GM12878 (cell line): Measurements from ENCODE around the gene ARMC10. TPM values are rescaled to one million over a fixed set of nuclear protein-coding genes. Genes with fewer than 3 reads are reported as not detected.

Experiments
- ATAC-seq: fragments of 200-7000 bp; cut with Tn5 transposase; 3 replicates; pipeline ENCODE4 v1.9.1; 2020; ENCODE audit warnings: mild to moderate bottlenecking, moderate library complexity
- BruUV-seq: library from RNA; stranded (reverse); fragments of 400-500 nt; replicated peaks from 2 replicates; lab custom pipeline; 2021; lab: Mats Ljungman, UMichigan
- CTCF ChIA-PET: fragments of 300-600 bp; sonication (Branson Sonifier 250); formaldehyde crosslinking; extraction: SDS; loops from one replicate; lab custom pipeline; 2021; ENCODE audit warnings: inconsistent platforms; lab: Yijun Ruan, JAX
- POLR2A ChIA-PET: fragments of 350-600 bp; formaldehyde crosslinking; extraction: SDS; loops from one replicate; lab custom pipeline; 2021; ENCODE audit warnings: inconsistent platforms; lab: Charles Lee
- RAD21 ChIA-PET: fragments of 300-600 bp; sonication (Branson Sonifier 250); formaldehyde crosslinking; loops from one replicate; lab custom pipeline; 2023; ENCODE audit warnings: antibody characterized with exemption; ENCODE audit not compliant: unreplicated experiment; lab: Charles Lee
- SMC1A ChIA-PET: fragments of 300-600 bp; sonication (Branson Sonifier 250); formaldehyde crosslinking; loops from one replicate; lab custom pipeline; 2023; ENCODE audit not compliant: unreplicated experiment, uncharacterized antibody; lab: Charles Lee
- DNase-seq: peaks from one replicate; pipeline ENCODE4 v3.0.0-alpha.2; 2011; ENCODE audit warnings: low read depth, low spot score
- FAIRE-seq: peaks from 3 replicates; lab custom pipeline; 2011; peaks lifted over from hg19 to GRCh38; lab: Jason Lieb, UNC
- H2AFZ ChIP-seq: 2 replicates; pipeline ENCODE4 v1.6.0; 2011; ENCODE audit warnings: low read depth, low read length, control low read depth; ENCODE audit not compliant: control insufficient read depth
- H3K27ac ChIP-seq: 2 replicates; pipeline ENCODE4 v1.5.1; 2011; ENCODE audit warnings: control low read depth; ENCODE audit not compliant: control insufficient read depth, insufficient read depth
- H3K27me3 ChIP-seq, 2 experiments: replicated peaks in 1 of 2; 2 replicates each; pipeline versions ENCODE4 v1.6.0 to v1.6.1; 2011; ENCODE audit warnings: low read length in 1 of 2; ENCODE audit not compliant: control insufficient read depth in 2 of 2, insufficient read depth in 2 of 2
- H3K36me3 ChIP-seq, 2 experiments: 2 replicates each; pipeline ENCODE4 v1.5.1; 2011; ENCODE audit warnings: low read length in 1 of 2; ENCODE audit not compliant: control insufficient read depth in 2 of 2, insufficient read depth in 2 of 2
- H3K4me1 ChIP-seq: 2 replicates; pipeline ENCODE4 v1.6.1; 2011; ENCODE audit warnings: mild to moderate bottlenecking, low read length, moderate library complexity, mixed read lengths; ENCODE audit not compliant: control insufficient read depth, insufficient read depth
- H3K4me2 ChIP-seq: 2 replicates; pipeline ENCODE4 v1.6.0; 2011; ENCODE audit warnings: control low read depth; ENCODE audit not compliant: control insufficient read depth, insufficient read depth
- H3K4me3 ChIP-seq: fragments of 200-600 bp; sonication (generic); 2 replicates; pipeline ENCODE4 v1.5.1; 2016
- H3K79me2 ChIP-seq: 2 replicates; pipeline ENCODE4 v1.6.0; 2011; ENCODE audit warnings: low read length; ENCODE audit not compliant: control insufficient read depth, insufficient read depth
- H3K9ac ChIP-seq: 2 replicates; pipeline ENCODE4 v1.8.0; 2011; ENCODE audit warnings: low read length, control low read depth, mixed read lengths; ENCODE audit not compliant: control insufficient read depth, insufficient read depth
- H3K9me3 ChIP-seq: replicated peaks from 3 replicates; pipeline ENCODE4 v1.5.1; 2011; ENCODE audit warnings: mild to moderate bottlenecking, low read length; ENCODE audit not compliant: control insufficient read depth, insufficient read depth
- H4K20me1 ChIP-seq: 2 replicates; pipeline ENCODE4 v1.6.0; 2011; ENCODE audit not compliant: control insufficient read depth, insufficient read depth
- CBFB ChIP-seq: IDR thresholded peaks from 2 replicates; pipeline ENCODE4 v1.6.1; 2016; ENCODE audit warnings: antibody characterized with exemption, low read depth
- CHD4 ChIP-seq: fragments of 200-600 bp; sonication (generic); IDR thresholded peaks from 2 replicates; pipeline ENCODE4 v1.6.1; 2016; ENCODE audit warnings: mild to moderate bottlenecking
- MAX ChIP-seq: IDR thresholded peaks from 2 replicates; pipeline ENCODE4 v1.6.1; 2012; ENCODE audit warnings: low read depth, low read length, improper control_type of control experiment
- MEF2B ChIP-seq: fragments of 450-650 bp; IDR thresholded peaks from 2 replicates; pipeline ENCODE4 v1.6.1; 2018; ENCODE audit warnings: mild to moderate bottlenecking, moderate library complexity; ENCODE audit not compliant: partially characterized antibody, poor library complexity, severe bottlenecking
- SMARCA5 ChIP-seq: fragments of 450-650 bp; IDR thresholded peaks from 2 replicates; pipeline ENCODE4 v1.6.1; 2017; ENCODE audit warnings: mild to moderate bottlenecking
- SPI1 ChIP-seq: IDR thresholded peaks from 2 replicates; pipeline ENCODE4 v1.6.1; 2011; ENCODE audit warnings: low read depth, mild to moderate bottlenecking, low read length, moderate library complexity, borderline replicate concordance; ENCODE audit not compliant: insufficient read depth
- SREBF1 ChIP-seq: IDR thresholded peaks from 2 replicates; pipeline ENCODE4 v1.6.1; 2012; ENCODE audit warnings: mild to moderate bottlenecking, low read length
- SUPT20H ChIP-seq: IDR thresholded peaks from 2 replicates; pipeline ENCODE4 v1.6.1; 2011; ENCODE audit warnings: low read depth, mild to moderate bottlenecking, low read length, moderate library complexity, borderline replicate concordance; ENCODE audit not compliant: control insufficient read depth
- WGBS: methylation state at CpG from one replicate; pipeline ENCODE4 v1.1.6; 2016; ENCODE audit warnings: low lambda C conversion rate; ENCODE audit not compliant: insufficient replicate concordance, insufficient coverage; ENCODE audit errors: missing lambda C conversion rate; 5-methylcytosine and 5-hydroxymethylcytosine counted together
- in situ Hi-C: fragments of 300-500 bp; cut with MboI; formaldehyde crosslinking; loops from 9 replicates; pipeline ENCODE4 v1.14.3; 2018; ENCODE audit warnings: mixed read lengths
- intact Hi-C: fragments of 100-400 bp; cut with micrococcal nuclease; formaldehyde crosslinking; loops from one replicate; pipeline ENCODE4 v1.14.2; 2022; ENCODE audit not compliant: unreplicated experiment
- polyA plus RNA-seq, 11 experiments: library from polyadenylated mRNA; depleted of rRNA in 4 of 11; unstranded in 6 of 11; stranded (reverse) in 5 of 11; fragments of >200 nt; fragmentation: Nextera tagmentation in 4 of 11; fragmentation: Illumina TruSeq in 1 of 11; extraction: Ambion mirVana in 4 of 11; extraction: Trizol in 1 of 11; gene quantifications; 1 replicate in 1 of 11; 2 replicates in 10 of 11; pipeline versions ENCODE4 v1.2.1 to v1.2.3, GENCODE V29; 2011 to 2016; ENCODE audit warnings: inconsistent platforms in 2 of 11, missing spikeins in 2 of 11, low read depth in 1 of 11
- total RNA-seq, 4 experiments: library from RNA; depleted of rRNA in 3 of 4; stranded (reverse); fragments of >200 nt in 3 of 4; fragmentation: Illumina TruSeq in 1 of 4; extraction: Trizol in 1 of 4; gene quantifications; 2 replicates each; pipeline versions ENCODE4 v1.2.1 to v1.2.3, GENCODE V29; 2013 to 2021
- TF ChIP-seq, protein P1 (sequence below): fragments of 450-650 bp; conservative IDR thresholded peaks from 2 replicates; pipeline ENCODE4 v1.6.1; 2017; ENCODE audit warnings: mild to moderate bottlenecking, moderate library complexity

Gene ARMC10
- total and polyA plus RNA-seq, 10 of the 15 experiments (the other 5 are each of a cell fraction or from before 2014, with no cell fraction given): 7.0 to 38.2 (median 24.1) TPM

DNA sequence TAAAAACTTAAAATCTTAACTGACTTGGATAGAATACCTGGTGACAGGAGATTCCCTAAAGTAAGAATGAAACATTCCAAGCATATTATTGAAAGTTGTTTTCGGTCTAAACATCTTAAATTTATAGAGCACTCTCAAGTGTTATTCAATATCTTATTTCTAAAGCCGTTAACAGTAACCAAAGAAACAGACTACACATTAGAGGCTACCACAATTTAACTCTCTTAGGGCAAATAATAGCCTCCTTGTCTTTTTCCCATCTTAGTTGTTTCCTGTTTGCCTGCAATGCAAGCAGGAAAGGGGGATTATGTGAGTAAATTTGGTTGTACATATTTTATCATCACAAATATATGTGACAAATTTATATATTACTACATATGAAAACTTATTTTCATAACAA, 42.5 kb downstream of the ARMC10 start:
- Histone ChIP-seq H3K36me3 (peaks cover 4 to 11% of the 10 kb centered on the region in 2 experiments; a peak in 3 of 4 replicates), H4K20me1 (no peaks in the 10 kb centered on the region), H3K4me2 (no peak overlapping the region), H3K9me3 (no peaks in the 10 kb centered on the region), H3K4me1 (no peaks in the 10 kb centered on the region), H3K79me2 (no peaks in the 10 kb centered on the region), H3K27me3 (no peaks in the 10 kb centered on the region), H3K27ac (no peak overlapping the region), H3K9ac (no peak overlapping the region), H3K4me3 (no peak overlapping the region), H2AFZ (no peak overlapping the region)
- ChIA-PET RAD21 (no interaction called here), SMC1A (no interaction called here), CTCF (no interaction called here), POLR2A (no interaction called here)
- intact Hi-C loops (no loop called here), in situ Hi-C loops (no loop called here)
- ATAC-seq (no peak), DNase-seq (no peak), FAIRE-seq (no peak)
- no TSS peak for BruUV-seq
- no peak for TF ChIP-seq SMARCA5
- no peak for TF ChIP-seq SREBF1
- TF ChIP-seq, protein P1, sequence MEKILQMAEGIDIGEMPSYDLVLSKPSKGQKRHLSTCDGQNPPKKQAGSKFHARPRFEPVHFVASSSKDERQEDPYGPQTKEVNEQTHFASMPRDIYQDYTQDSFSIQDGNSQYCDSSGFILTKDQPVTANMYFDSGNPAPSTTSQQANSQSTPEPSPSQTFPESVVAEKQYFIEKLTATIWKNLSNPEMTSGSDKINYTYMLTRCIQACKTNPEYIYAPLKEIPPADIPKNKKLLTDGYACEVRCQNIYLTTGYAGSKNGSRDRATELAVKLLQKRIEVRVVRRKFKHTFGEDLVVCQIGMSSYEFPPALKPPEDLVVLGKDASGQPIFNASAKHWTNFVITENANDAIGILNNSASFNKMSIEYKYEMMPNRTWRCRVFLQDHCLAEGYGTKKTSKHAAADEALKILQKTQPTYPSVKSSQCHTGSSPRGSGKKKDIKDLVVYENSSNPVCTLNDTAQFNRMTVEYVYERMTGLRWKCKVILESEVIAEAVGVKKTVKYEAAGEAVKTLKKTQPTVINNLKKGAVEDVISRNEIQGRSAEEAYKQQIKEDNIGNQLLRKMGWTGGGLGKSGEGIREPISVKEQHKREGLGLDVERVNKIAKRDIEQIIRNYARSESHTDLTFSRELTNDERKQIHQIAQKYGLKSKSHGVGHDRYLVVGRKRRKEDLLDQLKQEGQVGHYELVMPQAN: no peak
- no peak for TF ChIP-seq MEF2B
- TF ChIP-seq SPI1: no peak
- TF ChIP-seq MAX: no peak
- TF ChIP-seq CHD4: no peak
- no peak for TF ChIP-seq CBFB
- no peak for TF ChIP-seq SUPT20H
- whole genome bisulfite sequencing: 100% methylated on average over 2 of the region's 2 CpGs
